ENCODE measurements around the gene SEC16B.

- TF ChIP-seq, protein P1, sequence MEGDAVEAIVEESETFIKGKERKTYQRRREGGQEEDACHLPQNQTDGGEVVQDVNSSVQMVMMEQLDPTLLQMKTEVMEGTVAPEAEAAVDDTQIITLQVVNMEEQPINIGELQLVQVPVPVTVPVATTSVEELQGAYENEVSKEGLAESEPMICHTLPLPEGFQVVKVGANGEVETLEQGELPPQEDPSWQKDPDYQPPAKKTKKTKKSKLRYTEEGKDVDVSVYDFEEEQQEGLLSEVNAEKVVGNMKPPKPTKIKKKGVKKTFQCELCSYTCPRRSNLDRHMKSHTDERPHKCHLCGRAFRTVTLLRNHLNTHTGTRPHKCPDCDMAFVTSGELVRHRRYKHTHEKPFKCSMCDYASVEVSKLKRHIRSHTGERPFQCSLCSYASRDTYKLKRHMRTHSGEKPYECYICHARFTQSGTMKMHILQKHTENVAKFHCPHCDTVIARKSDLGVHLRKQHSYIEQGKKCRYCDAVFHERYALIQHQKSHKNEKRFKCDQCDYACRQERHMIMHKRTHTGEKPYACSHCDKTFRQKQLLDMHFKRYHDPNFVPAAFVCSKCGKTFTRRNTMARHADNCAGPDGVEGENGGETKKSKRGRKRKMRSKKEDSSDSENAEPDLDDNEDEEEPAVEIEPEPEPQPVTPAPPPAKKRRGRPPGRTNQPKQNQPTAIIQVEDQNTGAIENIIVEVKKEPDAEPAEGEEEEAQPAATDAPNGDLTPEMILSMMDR (IDR thresholded peaks at IDR 0.05), result no peak
- TF ChIP-seq POLR2A (IDR thresholded peaks at IDR 0.05), result no peak
Measured at GRCh38 chr1:177953549-177953948, 16.3 kb downstream of the SEC16B start.
